Raji (cell line): ENCODE results near the gene HPS4.

Source experiments
- POLR2A ChIP-seq: IDR thresholded peaks from 2 replicates; pipeline ENCODE4 v1.6.1; 2011; ENCODE audit warnings: low read depth, low read length, control low read depth; ENCODE audit not compliant: insufficient read depth

Gene HPS4

DNA sequence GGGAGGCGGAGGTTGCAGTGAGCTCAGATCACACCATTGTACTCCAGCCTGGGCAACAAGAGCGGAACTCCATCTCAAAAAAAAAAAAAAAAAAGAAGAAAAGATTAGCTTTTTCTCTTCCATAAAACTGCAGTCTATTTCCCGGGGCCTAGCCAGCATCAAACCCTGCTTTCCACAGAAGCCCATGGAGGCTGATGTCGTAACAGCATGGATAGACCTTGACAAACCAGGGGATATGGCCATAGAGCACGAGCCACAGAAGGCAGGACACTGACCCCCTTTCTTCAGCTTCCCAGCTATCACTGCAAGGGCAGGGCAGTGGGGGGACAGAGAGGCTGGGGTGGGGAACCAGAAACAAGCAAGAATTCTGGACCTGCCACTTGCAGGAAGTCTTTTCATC is 21.5 kb downstream of the HPS4 start:
- no peak for TF ChIP-seq POLR2A

DNA sequence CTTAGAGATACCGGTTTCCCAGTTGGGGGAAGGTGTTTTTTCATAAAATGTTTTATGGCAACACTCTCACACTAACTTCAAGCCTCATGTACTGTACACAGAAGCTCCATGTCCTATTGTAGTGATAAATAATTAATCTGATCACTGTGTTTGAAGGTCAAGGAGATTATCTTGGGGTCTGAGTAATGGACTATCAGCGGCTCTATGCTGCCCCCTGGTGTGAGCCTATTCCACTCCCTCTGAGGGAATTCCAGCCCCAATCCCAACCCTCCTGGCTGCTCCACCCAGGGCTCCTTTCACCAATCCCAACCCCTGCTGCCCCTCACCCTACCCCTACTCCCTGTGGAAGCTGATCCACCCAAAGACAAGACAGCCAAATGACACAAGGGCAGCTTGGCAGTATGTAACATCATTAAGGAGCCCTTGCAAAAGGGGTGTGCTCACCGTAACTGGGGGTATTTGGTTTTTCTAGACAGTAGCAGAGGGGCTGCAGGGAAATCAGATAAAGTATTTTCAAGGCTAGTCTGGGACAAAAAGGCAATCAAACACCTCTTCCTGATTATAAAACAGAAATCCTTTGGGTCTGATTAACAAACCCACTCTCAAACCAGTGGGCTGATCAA is 22.3 kb downstream of the HPS4 start:
- TF ChIP-seq POLR2A = no peak

DNA sequence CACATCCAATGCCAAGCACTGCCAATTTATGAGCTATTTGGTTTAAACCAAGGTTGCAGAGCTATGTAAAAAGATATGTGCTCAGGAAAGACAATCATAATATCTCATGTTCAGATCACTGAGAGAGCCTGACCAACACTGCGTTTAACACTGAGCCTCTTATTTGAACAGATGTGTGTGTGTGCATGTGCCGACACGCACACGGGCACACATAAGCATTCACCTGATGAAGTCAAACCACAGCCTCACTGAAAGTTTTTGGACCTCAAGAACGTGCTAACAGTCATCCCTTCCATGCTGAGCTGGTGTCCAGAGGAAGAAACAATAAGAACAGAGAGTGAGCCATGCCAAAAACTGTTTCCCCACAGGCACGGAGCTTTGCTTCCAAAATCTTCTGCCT is 23.4 kb downstream of the HPS4 start:
- TF ChIP-seq POLR2A = no peak

DNA sequence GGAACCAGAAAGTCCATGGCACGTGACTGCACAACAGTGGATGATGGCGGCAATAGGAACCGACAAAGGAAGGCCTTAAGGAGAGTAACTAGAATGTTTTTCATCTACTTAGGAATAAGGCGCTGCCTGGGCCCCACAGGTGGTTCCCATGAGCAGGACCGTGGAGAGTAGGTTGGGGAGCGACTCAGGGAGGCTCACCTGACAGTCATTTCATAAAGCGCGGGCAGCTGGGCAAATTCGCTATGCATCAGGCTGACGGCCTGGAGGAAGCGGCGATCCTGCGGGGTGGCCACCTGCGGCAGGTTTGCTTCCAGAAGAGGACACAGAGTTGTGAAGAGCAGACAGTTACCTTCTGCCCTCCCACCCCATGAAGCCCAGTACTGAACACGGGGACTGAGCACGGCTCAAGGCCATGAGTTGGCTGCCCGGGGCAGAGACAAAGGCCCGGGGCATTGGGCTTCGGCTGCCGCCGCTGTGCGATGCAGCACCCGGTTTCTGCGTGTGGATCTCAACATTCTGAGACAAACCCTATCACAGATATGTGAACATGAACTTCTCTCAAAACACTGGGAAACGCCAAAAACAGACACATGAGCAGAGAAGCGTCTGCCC is 25.8 kb downstream of the HPS4 start:
- TF ChIP-seq POLR2A = no peak

- TF ChIP-seq POLR2A = no peak
Observed at GRCh38 chr22:26453812-26454500, 29.6 kb downstream of the HPS4 start.

- no peak for TF ChIP-seq POLR2A
Observed at GRCh38 chr22:26453216-26453615, 30.4 kb downstream of the HPS4 start.

DNA sequence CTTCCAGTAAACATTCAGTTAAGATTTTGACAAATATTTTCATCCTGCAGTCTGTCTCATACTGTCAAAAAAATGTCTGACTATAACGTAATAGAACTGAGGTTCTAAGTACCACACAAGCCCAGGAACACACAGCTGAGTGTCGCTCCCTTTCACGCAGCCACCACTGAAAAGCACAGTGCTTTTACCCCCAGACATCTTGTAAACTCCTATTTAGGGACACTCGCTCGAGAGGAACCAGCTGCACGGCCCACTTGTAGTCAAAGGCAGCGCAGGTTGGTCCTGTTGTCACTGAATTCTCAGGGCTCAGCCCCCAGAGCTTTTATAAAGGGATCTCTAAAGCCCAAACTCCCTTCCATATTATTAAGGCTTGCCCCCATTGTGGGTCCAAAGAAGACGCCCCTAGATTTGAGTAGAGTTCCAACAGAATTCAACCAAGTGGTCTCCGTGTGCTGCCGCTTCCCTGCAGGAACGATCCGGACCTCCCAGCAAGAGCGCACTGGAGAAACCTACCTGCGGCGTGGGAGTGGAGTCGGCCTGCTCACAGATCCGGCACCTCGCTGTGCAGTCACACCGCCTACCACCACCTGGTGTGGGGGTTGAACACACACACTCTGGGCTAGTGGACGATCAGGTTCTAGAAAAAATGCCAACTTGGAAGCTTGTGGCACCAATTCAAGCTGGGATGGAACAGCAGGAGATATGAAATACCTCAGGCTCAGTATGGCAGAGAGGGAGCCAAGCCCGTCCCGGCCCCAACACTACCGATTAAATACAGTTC is 31.2 kb downstream of the HPS4 start:
- no peak for TF ChIP-seq POLR2A

GRCh38 chr22:26450453-26451185 is 33.0 kb downstream of the HPS4 start:
- TF ChIP-seq POLR2A = no peak

DNA sequence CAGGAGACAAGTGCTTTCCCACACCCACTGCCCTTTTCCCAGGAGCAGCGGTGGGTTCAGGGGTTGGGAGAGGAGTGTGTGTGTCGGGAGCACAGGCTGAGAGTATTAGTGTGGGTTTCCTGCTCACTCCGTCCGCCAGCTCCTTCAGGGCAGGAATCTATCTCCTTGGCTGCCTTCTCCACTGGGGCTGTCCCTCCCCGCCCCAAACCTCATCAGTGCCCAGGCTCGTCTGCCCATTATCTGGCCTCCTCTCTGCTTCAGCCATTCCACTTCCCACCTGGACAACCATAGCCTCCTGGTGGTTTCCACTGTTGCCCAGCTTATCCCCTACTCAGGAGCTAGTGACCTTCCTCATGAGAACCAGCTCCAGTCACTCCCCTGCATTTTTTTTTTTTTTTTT is 34.6 kb downstream of the HPS4 start:
- TF ChIP-seq POLR2A = no peak

DNA sequence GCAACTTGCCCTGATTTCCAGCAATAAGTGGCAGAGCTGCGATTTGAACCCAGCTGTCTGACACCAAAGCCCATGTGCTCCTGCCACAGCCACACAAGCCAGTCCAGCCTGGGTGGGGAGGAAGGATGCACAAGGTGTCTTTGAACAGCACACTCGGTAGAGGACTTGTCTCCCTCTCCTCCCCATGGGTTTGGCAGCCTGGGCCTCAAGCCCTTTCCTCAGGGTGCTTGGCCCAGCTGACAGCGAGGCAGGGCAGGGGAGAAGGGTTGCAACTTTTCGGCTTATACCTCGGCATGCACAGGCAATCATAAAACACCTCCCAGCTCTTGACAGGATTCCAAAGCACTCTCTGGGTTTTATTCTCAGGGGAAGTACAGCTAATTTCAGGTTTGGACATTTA is 35.2 kb downstream of the HPS4 start:
- no peak for TF ChIP-seq POLR2A

GRCh38 chr22:26447584-26448329 is 35.8 kb downstream of the HPS4 start:
- TF ChIP-seq POLR2A = no peak

GRCh38 chr22:26446808-26447515 is 36.6 kb downstream of the HPS4 start:
- no peak for TF ChIP-seq POLR2A

GRCh38 chr22:26445577-26446275 is 37.9 kb downstream of the HPS4 start:
- TF ChIP-seq POLR2A = no peak
